ENCODE measurements around the gene TCF15.

DNA sequence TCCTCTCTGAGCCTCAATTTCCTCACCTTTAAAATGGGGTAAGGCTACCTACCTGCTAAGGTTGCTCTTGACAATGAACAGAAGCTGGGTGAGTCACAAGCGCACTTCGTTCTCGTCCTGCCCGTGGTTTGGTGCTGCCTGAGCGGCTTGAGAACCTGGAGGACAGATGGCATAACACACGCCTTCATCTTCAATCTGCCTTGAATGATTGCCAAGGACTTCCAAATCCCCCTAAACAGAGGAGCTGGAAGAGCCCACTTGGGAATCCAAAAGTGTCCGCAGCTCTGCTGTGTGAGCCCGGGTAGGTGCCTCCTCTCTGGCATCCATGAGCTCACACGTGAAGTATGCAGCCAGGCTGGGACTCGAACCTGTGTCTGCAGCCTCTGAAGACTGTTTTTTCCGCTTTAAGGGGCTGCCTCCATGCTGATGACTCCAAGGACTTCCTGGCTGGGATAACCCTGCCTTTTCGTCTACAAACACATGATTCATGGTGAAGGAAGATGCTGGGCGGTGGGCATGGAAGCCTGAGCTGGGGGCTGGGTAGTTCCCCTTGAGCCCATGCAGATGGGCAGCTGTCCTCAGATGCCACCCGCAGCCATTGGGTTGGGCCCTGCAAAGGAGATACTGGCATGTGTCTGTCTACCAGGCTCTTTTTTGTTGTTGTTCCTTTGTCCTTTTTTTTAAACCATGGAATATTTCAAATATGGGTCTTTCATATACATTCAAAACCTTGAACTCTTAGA, 41.3 kb downstream of the TCF15 start:
- TF ChIP-seq, protein P1, sequence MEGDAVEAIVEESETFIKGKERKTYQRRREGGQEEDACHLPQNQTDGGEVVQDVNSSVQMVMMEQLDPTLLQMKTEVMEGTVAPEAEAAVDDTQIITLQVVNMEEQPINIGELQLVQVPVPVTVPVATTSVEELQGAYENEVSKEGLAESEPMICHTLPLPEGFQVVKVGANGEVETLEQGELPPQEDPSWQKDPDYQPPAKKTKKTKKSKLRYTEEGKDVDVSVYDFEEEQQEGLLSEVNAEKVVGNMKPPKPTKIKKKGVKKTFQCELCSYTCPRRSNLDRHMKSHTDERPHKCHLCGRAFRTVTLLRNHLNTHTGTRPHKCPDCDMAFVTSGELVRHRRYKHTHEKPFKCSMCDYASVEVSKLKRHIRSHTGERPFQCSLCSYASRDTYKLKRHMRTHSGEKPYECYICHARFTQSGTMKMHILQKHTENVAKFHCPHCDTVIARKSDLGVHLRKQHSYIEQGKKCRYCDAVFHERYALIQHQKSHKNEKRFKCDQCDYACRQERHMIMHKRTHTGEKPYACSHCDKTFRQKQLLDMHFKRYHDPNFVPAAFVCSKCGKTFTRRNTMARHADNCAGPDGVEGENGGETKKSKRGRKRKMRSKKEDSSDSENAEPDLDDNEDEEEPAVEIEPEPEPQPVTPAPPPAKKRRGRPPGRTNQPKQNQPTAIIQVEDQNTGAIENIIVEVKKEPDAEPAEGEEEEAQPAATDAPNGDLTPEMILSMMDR (IDR thresholded peaks at IDR 0.05): no peak
- TF ChIP-seq EP300 (IDR thresholded peaks at IDR 0.05): no peak

All from upper lobe of left lung (tissue), 4 donors.